Measurements from ENCODE around the gene ATRIP. TPM values are rescaled to one million over a fixed set of nuclear protein-coding genes. Genes with fewer than 3 reads are reported as not detected.

The ATRIP gene
- total RNA-seq, 4 donors from 2014 or later, result 7.5 to 10.5 (median 9.3) TPM

DNA sequence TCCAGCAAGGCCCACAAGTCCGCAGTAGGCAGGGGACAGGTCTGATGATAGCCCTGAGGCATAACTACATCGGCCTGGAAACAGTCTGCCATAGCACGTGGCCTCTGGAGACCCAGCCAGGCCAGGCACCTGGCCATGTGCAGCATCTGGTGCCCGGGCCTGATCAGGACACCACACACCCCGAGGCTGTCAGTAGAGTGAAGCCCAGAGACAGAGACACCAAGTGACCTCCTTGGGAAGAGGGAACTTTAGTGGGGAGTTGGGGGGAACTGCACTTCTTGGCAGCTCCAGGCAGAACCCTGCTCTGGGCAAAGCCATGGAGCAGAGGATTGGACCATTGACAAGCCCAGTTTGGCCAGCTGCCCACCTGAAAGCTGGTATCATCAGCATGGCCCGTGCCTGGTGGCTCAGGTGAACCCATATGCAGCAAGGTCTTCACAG lies 56.2 kb downstream of the ATRIP start:
- Histone ChIP-seq H3K27me3 (no peaks in the 10 kb centered on the region), H3K4me1 (peaks cover 0 to 37% (median 20%) of the 10 kb centered on the region in 4 donors), H3K4me3 (peak overlapping the region in 2 of 4 donors; percentile 71 to 75), H3K9me3 (peaks cover 0 to 6% (median 0%) of the 10 kb centered on the region in 4 donors), H3K27ac (peak overlapping the region; percentile 69 to 95 (median 95)), H3K36me3 (peaks cover 0 to 35% (median 0%) of the 10 kb centered on the region in 3 donors)
- no peak for TF ChIP-seq CTCF (IDR thresholded peaks at IDR 0.05)
- no peak for TF ChIP-seq POLR2A (IDR thresholded peaks at IDR 0.05)
- no peak for TF ChIP-seq EP300 (IDR thresholded peaks at IDR 0.05)
- peak; percentile 28 to 29 for DNase-seq (ENCODE audit: low spot score in 2 of 2)
- WGBS, 2 donors, result 59 to 61% methylated on average over 3 to 6 of the region's 6 CpGs

GRCh38 chr3:48503401-48504050 lies 57.0 kb downstream of the ATRIP start:
- Histone ChIP-seq H3K4me3 (peak overlapping the region; percentile 53 to 75 (median 70)), H3K4me1 (peaks cover 0 to 37% (median 20%) of the 10 kb centered on the region in 4 donors), H3K9me3 (peaks cover 0 to 2% (median 0%) of the 10 kb centered on the region in 4 donors), H3K27ac (peak overlapping the region; percentile 69 to 95 (median 95)), H3K36me3 (peaks cover 0 to 27% (median 0%) of the 10 kb centered on the region in 3 donors), H3K27me3 (no peaks in the 10 kb centered on the region)
- TF ChIP-seq EP300 (IDR thresholded peaks at IDR 0.05) (no peak), POLR2A (IDR thresholded peaks at IDR 0.05) (no peak), CTCF (IDR thresholded peaks at IDR 0.05) (no peak)
- peak; percentile 43 to 50 for DNase-seq (ENCODE audit: low spot score in 2 of 2)
- 6 to 8% methylated on average over 10 to 26 of the region's 26 CpGs for WGBS, 2 donors

DNA sequence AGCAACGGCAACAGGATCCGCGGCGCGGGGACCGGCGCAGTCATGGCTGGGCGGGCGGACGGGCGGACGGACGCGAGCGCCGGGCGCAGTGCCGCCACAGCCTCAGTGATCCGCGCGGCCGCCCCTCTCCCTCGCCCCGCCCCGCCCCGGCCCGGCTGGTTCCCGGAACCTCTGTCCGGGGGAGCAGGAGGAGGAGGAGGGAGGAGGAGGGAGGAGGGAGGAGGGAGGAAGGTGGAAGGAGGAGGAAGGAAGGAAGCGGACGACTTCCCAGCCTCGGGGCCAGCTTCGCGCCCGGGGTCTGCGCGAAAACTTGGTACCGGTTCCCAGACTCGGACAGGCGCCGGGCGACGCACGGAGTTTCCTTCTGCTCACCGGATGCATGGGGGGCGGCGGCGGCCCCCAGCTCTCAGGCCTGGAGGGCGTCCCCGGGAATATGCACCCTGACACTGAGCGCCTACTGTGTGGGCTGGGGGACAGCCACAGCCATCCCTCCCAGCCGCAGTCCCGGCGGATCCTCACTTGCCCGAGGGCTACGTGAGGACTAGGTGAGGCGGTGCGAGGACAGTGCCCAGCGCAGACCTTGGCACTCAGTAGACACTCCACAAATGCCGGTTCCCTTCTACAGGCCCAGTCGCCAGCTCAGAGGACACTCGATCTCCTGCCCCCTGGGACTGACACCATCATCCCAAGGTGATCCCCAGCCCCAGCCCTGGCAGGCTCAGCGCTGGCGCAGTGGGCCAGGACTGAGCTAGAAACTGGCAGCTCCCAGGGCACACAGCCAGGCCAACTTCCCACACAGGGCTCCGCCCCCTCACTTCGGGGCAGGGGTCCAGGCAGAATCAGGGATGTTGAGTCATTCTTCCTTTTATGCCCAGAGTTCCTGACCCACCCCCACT lies 57.8 kb downstream of the ATRIP start, which contains the start of gene SHISA5:
Gene SHISA5, minus strand, starts transcription at position 124 of the 896 bp plus-strand sequence. Its CDS starts 80 bp downstream, at position 44.
- Histone ChIP-seq H3K4me1 (peaks cover 0 to 37% (median 20%) of the 10 kb centered on the region in 4 donors), H3K4me3 (peak within 1 kb of the TSS; percentile 53 to 75 (median 70)), H3K36me3 (peaks cover 0 to 20% (median 0%) of the 10 kb centered on the region in 3 donors), H3K9me3 (no peaks in the 10 kb centered on the region), H3K27me3 (no peaks in the 10 kb centered on the region), H3K27ac (peak within 1 kb of the TSS; percentile 69 to 95 (median 95))
- TF ChIP-seq EP300 (IDR thresholded peaks at IDR 0.05) (peak in 1 of 2 donors; percentile 33), CTCF (IDR thresholded peaks at IDR 0.05) (no peak), POLR2A (IDR thresholded peaks at IDR 0.05) (peak in 1 of 2 donors; percentile 36)
- DNase-seq (ENCODE audit: low spot score in 2 of 2), result peak; percentile 65 to 72
- 0 to 2% methylated on average over 52 to 59 of the region's 66 CpGs for WGBS, 2 donors

DNA sequence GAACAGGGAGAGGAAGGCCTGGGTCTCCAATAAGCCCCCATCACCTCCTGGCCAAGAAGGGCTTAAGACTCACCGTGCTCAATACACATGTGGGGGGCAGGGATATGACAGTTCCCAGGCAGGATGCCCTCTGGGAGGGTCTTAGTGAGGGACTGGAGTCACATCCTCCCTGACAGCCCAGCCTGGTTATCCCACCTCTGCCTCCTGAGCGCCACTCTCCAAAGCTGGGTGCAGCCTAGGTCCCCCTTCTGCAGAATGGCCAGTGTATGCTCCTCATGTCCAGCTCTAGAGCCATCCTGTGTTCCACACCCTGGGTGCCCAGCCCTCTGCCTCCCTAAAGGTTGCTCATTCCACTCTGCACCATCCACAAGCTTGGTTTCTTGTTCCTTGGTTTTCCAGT lies 58.6 kb downstream of the ATRIP start:
- Histone ChIP-seq H3K36me3 (peaks cover 0 to 11% (median 0%) of the 10 kb centered on the region in 3 donors), H3K27ac (peak overlapping the region in 3 of 4 donors; percentile 95), H3K27me3 (no peaks in the 10 kb centered on the region), H3K4me1 (peaks cover 0 to 37% (median 20%) of the 10 kb centered on the region in 4 donors), H3K9me3 (no peaks in the 10 kb centered on the region), H3K4me3 (no peak overlapping the region)
- whole genome bisulfite sequencing, 2 donors, result 92 to 100% methylated on average over 1 to 2 of the region's 2 CpGs
- TF ChIP-seq CTCF (IDR thresholded peaks at IDR 0.05) (no peak), POLR2A (IDR thresholded peaks at IDR 0.05) (no peak), EP300 (IDR thresholded peaks at IDR 0.05) (no peak)
- DNase-seq (ENCODE audit: low spot score in 2 of 2), result no peak

Data from tibial nerve (tissue), 4 donors.